ENCODE data around the gene SCYGR1. TPM values are rescaled to one million over a fixed set of nuclear protein-coding genes. Genes with fewer than 3 reads are reported as not detected.
"Not testable (repeated sequence)": the region's sequence is repeated elsewhere in the genome, so short reads cannot be mapped to it uniquely, and the experiment has no call there.

The SCYGR1 gene
- total RNA-seq, 1 donor from 2014 or later, result not detected

- no peak for DNase-seq (ENCODE audit: extremely low read depth, low read depth, low spot score)
Measured at GRCh38 chr2:227374158-227374557, 13.6 kb downstream of the SCYGR1 start.

- DNase-seq (ENCODE audit: extremely low read depth, low read depth, low spot score), result no peak
Measured at GRCh38 chr2:227373389-227373788, 14.4 kb downstream of the SCYGR1 start.

GRCh38 chr2:227370791-227371312, 16.9 kb downstream of the SCYGR1 start:
- DNase-seq (ENCODE audit: extremely low read depth, low read depth, low spot score), result no peak

- no peak for DNase-seq (ENCODE audit: extremely low read depth, low read depth, low spot score)
Measured at GRCh38 chr2:227370092-227370491, 17.7 kb downstream of the SCYGR1 start.

GRCh38 chr2:227368574-227368973, 19.2 kb downstream of the SCYGR1 start:
- no peak for DNase-seq (ENCODE audit: extremely low read depth, low read depth, low spot score)

- DNase-seq (ENCODE audit: extremely low read depth, low read depth, low spot score), result no peak
Measured at GRCh38 chr2:227367427-227367795, 20.3 kb downstream of the SCYGR1 start.

GRCh38 chr2:227366769-227367426, 20.9 kb downstream of the SCYGR1 start:
- DNase-seq (ENCODE audit: extremely low read depth, low read depth, low spot score), result no peak

GRCh38 chr2:227365833-227366232, 21.9 kb downstream of the SCYGR1 start:
- no peak for DNase-seq (ENCODE audit: extremely low read depth, low read depth, low spot score)

GRCh38 chr2:227364585-227365263, 23.0 kb downstream of the SCYGR1 start:
- not testable (repeated sequence) for DNase-seq (ENCODE audit: extremely low read depth, low read depth, low spot score)

- no peak for DNase-seq (ENCODE audit: extremely low read depth, low read depth, low spot score)
Measured at GRCh38 chr2:227363756-227364155, 24.0 kb downstream of the SCYGR1 start.

- DNase-seq (ENCODE audit: extremely low read depth, low read depth, low spot score), result no peak
Measured at GRCh38 chr2:227360351-227360750, 27.4 kb downstream of the SCYGR1 start.

GRCh38 chr2:227351639-227352038, 36.1 kb downstream of the SCYGR1 start:
- DNase-seq (ENCODE audit: extremely low read depth, low read depth, low spot score), result no peak

- DNase-seq (ENCODE audit: extremely low read depth, low read depth, low spot score), result no peak
Measured at GRCh38 chr2:227349989-227350612, 37.6 kb downstream of the SCYGR1 start.

- no peak for DNase-seq (ENCODE audit: extremely low read depth, low read depth, low spot score)
Measured at GRCh38 chr2:227348324-227348723, 39.4 kb downstream of the SCYGR1 start.

GRCh38 chr2:227347117-227347516, 40.6 kb downstream of the SCYGR1 start:
- DNase-seq (ENCODE audit: extremely low read depth, low read depth, low spot score), result no peak

- DNase-seq (ENCODE audit: extremely low read depth, low read depth, low spot score), result no peak
Measured at GRCh38 chr2:227344231-227344630, 43.5 kb downstream of the SCYGR1 start.

GRCh38 chr2:227341553-227341952, 46.2 kb downstream of the SCYGR1 start:
- no peak for DNase-seq (ENCODE audit: extremely low read depth, low read depth, low spot score)

GRCh38 chr2:227340106-227340505, 47.6 kb downstream of the SCYGR1 start:
- DNase-seq (ENCODE audit: extremely low read depth, low read depth, low spot score), result no peak

GRCh38 chr2:227339098-227339599, 48.6 kb downstream of the SCYGR1 start:
- DNase-seq (ENCODE audit: extremely low read depth, low read depth, low spot score), result no peak
